HepG2 (cell line): ENCODE data around the gene DPP6. TPM values are rescaled to one million over a fixed set of nuclear protein-coding genes. Genes with fewer than 3 reads are reported as not detected.

Source experiments
- ATAC-seq: fragments of 200-7000 bp; cut with Tn5 transposase; 3 replicates; pipeline ENCODE4 v1.9.1; 2020; ENCODE audit warnings: mild to moderate bottlenecking, moderate library complexity
- BruUV-seq: library from RNA; stranded (reverse); fragments of 400-500 nt; replicated peaks from 2 replicates; lab custom pipeline; 2021; lab: Mats Ljungman, UMichigan
- CTCF ChIA-PET: fragments of 300-600 bp; formaldehyde crosslinking; extraction: SDS; loops from one replicate; lab custom pipeline; 2021; ENCODE audit warnings: low total read pairs, inconsistent platforms, low intra/inter-chr PET ratio; lab: Yijun Ruan, JAX
- POLR2A ChIA-PET: fragments of 350-600 bp; sonication (Branson Sonifier 250); formaldehyde crosslinking; loops from one replicate; lab custom pipeline; 2020; ENCODE audit warnings: antibody characterized with exemption, inconsistent platforms; lab: Yijun Ruan, JAX
- DNase-seq: peaks from one replicate; pipeline ENCODE4 v3.0.0-alpha.2; 2015; ENCODE audit warnings: low spot score
- FAIRE-seq: peaks from 3 replicates; lab custom pipeline; 2011; peaks lifted over from hg19 to GRCh38; lab: Jason Lieb, UNC
- H2AFZ ChIP-seq: one replicate; pipeline ENCODE4 v1.6.1; 2011; ENCODE audit warnings: low read length, inconsistent platforms
- H3K27ac ChIP-seq: fragments of 300-600 bp; 3 replicates; pipeline ENCODE4 v1.8.0; 2011; ENCODE audit warnings: mixed run types, mild to moderate bottlenecking, mixed read lengths, low read length, inconsistent platforms; ENCODE audit not compliant: insufficient read depth; ENCODE audit errors: extremely low read length
- H3K27me3 ChIP-seq, 2 experiments: fragments of 200-600 bp in 1 of 2; 2 replicates in 1 of 2; 3 replicates in 1 of 2; pipeline versions ENCODE4 v1.6.0 to v1.8.0; 2011; ENCODE audit warnings: low read length in 2 of 2, mild to moderate bottlenecking in 2 of 2, moderate library complexity in 2 of 2, inconsistent platforms in 1 of 2; ENCODE audit not compliant: insufficient read depth in 2 of 2, control insufficient read depth in 1 of 2
- H3K36me3 ChIP-seq, 2 experiments: fragments of 200-600 bp in 1 of 2; replicated peaks in 1 of 2; 2 replicates in 1 of 2; 3 replicates in 1 of 2; pipeline versions ENCODE4 v1.5.1 to v1.8.0; 2011; ENCODE audit warnings: low read length in 2 of 2, inconsistent platforms in 1 of 2; ENCODE audit not compliant: insufficient read depth in 2 of 2, control insufficient read depth in 1 of 2
- H3K4me1 ChIP-seq: 2 replicates; pipeline ENCODE4 v1.5.1; 2012; ENCODE audit warnings: low read length, inconsistent platforms; ENCODE audit not compliant: insufficient read depth
- H3K4me2 ChIP-seq: 2 replicates; pipeline ENCODE4 v1.6.0; 2011; ENCODE audit warnings: low read depth, low read length, inconsistent platforms
- H3K4me3 ChIP-seq, 3 experiments: fragments of 200-600 bp in 1 of 3; sonication (generic), shearing (Covaris generic) in 1 of 3; replicated peaks in 1 of 3; 2 replicates each; pipeline ENCODE4 v1.5.1; 2011 to 2016; ENCODE audit warnings: low read length in 3 of 3, inconsistent platforms in 2 of 3, low read depth in 2 of 3, mild to moderate bottlenecking in 2 of 3, control low read depth in 1 of 3, mixed read lengths in 1 of 3; ENCODE audit not compliant: insufficient read depth in 1 of 3
- H3K79me2 ChIP-seq: one replicate; pipeline ENCODE4 v1.6.1; 2011; ENCODE audit warnings: low read length, inconsistent platforms; ENCODE audit not compliant: insufficient read depth
- H3K9ac ChIP-seq: 2 replicates; pipeline ENCODE4 v1.6.0; 2011; ENCODE audit warnings: mild to moderate bottlenecking, low read depth, low read length, inconsistent platforms; ENCODE audit not compliant: insufficient read depth
- H3K9me3 ChIP-seq: 2 replicates; pipeline ENCODE4 v1.5.1; 2012; ENCODE audit warnings: mild to moderate bottlenecking, low read length
- H4K20me1 ChIP-seq: 2 replicates; pipeline ENCODE4 v1.6.0; 2011; ENCODE audit warnings: inconsistent platforms, mild to moderate bottlenecking, low read length, moderate library complexity; ENCODE audit not compliant: insufficient read depth
- DPF2 ChIP-seq: sonication (generic); formaldehyde crosslinking; IDR thresholded peaks from 2 replicates; pipeline ENCODE4 v1.4.0; 2020; ENCODE audit warnings: mild to moderate bottlenecking, low read depth, missing genetic modification reagents, borderline replicate concordance
- MAF1 ChIP-seq: sonication (generic); formaldehyde crosslinking; IDR thresholded peaks from 2 replicates; pipeline ENCODE4 v1.5.0; 2020; ENCODE audit warnings: missing genetic modification reagents, borderline replicate concordance
- PHF5A ChIP-seq: IDR thresholded peaks from one replicate; pipeline ENCODE4 v1.6.1; 2018; ENCODE audit warnings: low read depth, missing genetic modification reagents; ENCODE audit not compliant: unreplicated experiment
- ZBTB7A ChIP-seq: sonication (generic); formaldehyde crosslinking; IDR thresholded peaks from 2 replicates; pipeline ENCODE4 v1.8.0; 2022; ENCODE audit warnings: mild to moderate bottlenecking, missing genetic modification reagents
- WGBS: methylation state at CpG from one replicate; pipeline ENCODE4 v1.1.6; 2017; ENCODE audit warnings: low lambda C conversion rate; 5-methylcytosine and 5-hydroxymethylcytosine counted together
- in situ Hi-C: cut with HindIII; loops from 2 replicates; pipeline ENCODE4 v1.10.0; 2017; ENCODE audit warnings: low pct_unique_long_range_greater_than_20kb; ENCODE audit not compliant: extremely low pct_ligation_motif_present
- intact Hi-C: fragments of 100-400 bp; cut with micrococcal nuclease; formaldehyde crosslinking; loops from one replicate; pipeline ENCODE4 v1.10.0; 2022; ENCODE audit not compliant: unreplicated experiment
- polyA plus RNA-seq, 8 experiments: library from polyadenylated mRNA; depleted of rRNA in 3 of 8; stranded (reverse) in 7 of 8; unstranded in 1 of 8; fragments of >200 nt; fragmentation: Illumina TruSeq in 4 of 8; extraction: Trizol in 4 of 8; gene quantifications; 2 replicates each; pipeline versions ENCODE4 v1.2.1 to v1.2.3, GENCODE V29; 2011 to 2016; ENCODE audit warnings: low read depth in 4 of 8, missing spikeins in 1 of 8, mixed read lengths in 1 of 8; ENCODE audit not compliant: insufficient read depth in 1 of 8
- total RNA-seq, 5 experiments: library from RNA; depleted of rRNA; stranded (reverse); fragments of >200 nt; fragmentation: Illumina TruSeq; extraction: Trizol; gene quantifications; 2 replicates each; pipeline ENCODE4 v1.2.3, GENCODE V29; 2016; ENCODE audit warnings: low read depth in 1 of 5
- TF ChIP-seq, protein P1 (sequence below): sonication (generic); formaldehyde crosslinking; IDR thresholded peaks from 2 replicates; pipeline ENCODE4 v1.4.0; 2020; ENCODE audit warnings: missing genetic modification reagents, mild to moderate bottlenecking, borderline replicate concordance

DPP6 gene
- total and polyA plus RNA-seq, 2 of the 13 experiments (the other 11 are each of a cell fraction or from before 2014, with no cell fraction given), result not detected

DNA sequence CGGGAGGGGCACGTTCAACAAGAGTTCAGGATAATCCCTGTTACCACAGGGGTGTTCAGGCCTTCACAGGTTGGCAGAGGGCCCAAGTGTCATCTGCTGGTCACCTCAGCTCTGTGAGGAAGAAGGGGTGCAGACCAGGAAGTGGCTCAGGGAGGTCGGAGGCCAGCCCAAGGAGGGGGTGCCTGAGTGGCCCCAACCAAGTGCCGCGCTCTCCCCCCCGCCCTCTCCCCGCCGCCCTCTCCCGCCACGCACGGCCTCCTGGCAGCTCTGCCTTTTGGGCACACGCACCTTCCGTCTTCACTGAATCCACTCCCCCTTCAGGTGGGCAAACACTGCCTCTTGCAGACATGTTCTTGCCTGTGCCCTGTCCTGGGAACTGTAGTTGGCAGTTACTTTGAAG lies 705.6 kb downstream of the DPP6 start:
- no peak overlapping the region for H2AFZ ChIP-seq
- no TSS peak for BruUV-seq
- H4K20me1 ChIP-seq, result no peaks in the 10 kb centered on the region
- ChIA-PET CTCF (no interaction called here), POLR2A (no interaction called here)
- H3K27me3 ChIP-seq, result peaks cover 2 to 36% of the 10 kb centered on the region in 2 experiments; a peak in 4 of 5 replicates
- intact Hi-C loops, result no loop called here
- no peak overlapping the region for H3K4me3 ChIP-seq
- no peak for ATAC-seq
- no peak overlapping the region for H3K27ac ChIP-seq
- H3K36me3 ChIP-seq, result no peaks in the 10 kb centered on the region
- 56% methylated on average over 12 of the region's 13 CpGs for WGBS
- TF ChIP-seq ZBTB7A (CRISPR knock-in tag), result no peak
- no peak for TF ChIP-seq PHF5A (CRISPR knock-in tag)
- no peak for TF ChIP-seq DPF2 (CRISPR knock-in tag)
- TF ChIP-seq, protein P1, sequence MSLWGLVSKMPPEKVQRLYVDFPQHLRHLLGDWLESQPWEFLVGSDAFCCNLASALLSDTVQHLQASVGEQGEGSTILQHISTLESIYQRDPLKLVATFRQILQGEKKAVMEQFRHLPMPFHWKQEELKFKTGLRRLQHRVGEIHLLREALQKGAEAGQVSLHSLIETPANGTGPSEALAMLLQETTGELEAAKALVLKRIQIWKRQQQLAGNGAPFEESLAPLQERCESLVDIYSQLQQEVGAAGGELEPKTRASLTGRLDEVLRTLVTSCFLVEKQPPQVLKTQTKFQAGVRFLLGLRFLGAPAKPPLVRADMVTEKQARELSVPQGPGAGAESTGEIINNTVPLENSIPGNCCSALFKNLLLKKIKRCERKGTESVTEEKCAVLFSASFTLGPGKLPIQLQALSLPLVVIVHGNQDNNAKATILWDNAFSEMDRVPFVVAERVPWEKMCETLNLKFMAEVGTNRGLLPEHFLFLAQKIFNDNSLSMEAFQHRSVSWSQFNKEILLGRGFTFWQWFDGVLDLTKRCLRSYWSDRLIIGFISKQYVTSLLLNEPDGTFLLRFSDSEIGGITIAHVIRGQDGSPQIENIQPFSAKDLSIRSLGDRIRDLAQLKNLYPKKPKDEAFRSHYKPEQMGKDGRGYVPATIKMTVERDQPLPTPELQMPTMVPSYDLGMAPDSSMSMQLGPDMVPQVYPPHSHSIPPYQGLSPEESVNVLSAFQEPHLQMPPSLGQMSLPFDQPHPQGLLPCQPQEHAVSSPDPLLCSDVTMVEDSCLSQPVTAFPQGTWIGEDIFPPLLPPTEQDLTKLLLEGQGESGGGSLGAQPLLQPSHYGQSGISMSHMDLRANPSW (CRISPR knock-in tag), result no peak
- TF ChIP-seq, all 625 proteins: peak for 0
- Histone ChIP-seq H3K4me2 (no peak overlapping the region), H3K79me2 (no peaks in the 10 kb centered on the region), H3K9ac (no peak overlapping the region), H3K9me3 (no peaks in the 10 kb centered on the region), H3K4me1 (no peaks in the 10 kb centered on the region)
- in situ Hi-C loops, result no loop called here
- FAIRE-seq (no peak), DNase-seq (no peak)

DNA sequence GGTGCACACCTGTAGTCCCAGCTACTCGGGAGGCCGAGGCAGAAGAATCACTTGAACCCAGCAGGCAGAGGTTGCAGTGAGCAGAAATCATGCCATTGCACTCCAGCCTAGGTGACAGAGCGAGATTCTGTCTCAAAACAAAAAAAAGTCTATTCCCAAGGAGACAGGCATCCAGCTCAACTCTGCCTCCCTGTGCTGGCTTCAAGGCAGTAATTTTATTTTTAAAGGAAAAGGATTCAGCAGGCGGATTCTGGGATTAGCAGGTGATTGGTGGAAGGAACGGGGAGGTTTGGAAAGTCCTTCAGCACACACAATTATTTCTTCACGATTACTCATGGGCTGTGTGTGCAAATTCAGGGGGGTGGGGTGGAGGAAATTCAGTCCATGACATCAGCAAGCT lies 707.8 kb downstream of the DPP6 start:
- Histone ChIP-seq H3K27ac (no peak overlapping the region), H3K4me1 (no peaks in the 10 kb centered on the region), H3K79me2 (no peaks in the 10 kb centered on the region), H3K27me3 (peaks cover 2 to 33% of the 10 kb centered on the region in 2 experiments; a peak in 4 of 5 replicates), H3K9me3 (no peaks in the 10 kb centered on the region), H3K9ac (no peak overlapping the region), H3K4me3 (no peak overlapping the region), H2AFZ (no peak overlapping the region), H3K4me2 (no peak overlapping the region), H4K20me1 (no peaks in the 10 kb centered on the region), H3K36me3 (no peaks in the 10 kb centered on the region)
- BruUV-seq, result no TSS peak
- TF ChIP-seq MAF1, result no peak
- FAIRE-seq (no peak), DNase-seq (no peak), ATAC-seq (no peak)
- ChIA-PET POLR2A (no interaction called here), CTCF (no interaction called here)
- intact Hi-C loops (no loop called here), in situ Hi-C loops (no loop called here)
- WGBS, result 5% methylated on average over 6 of the region's 6 CpGs
